ENCODE results near the gene MEAK7. TPM values are rescaled to one million over a fixed set of nuclear protein-coding genes. Genes with fewer than 3 reads are reported as not detected.

The MEAK7 gene
- total RNA-seq, 2 donors from 2014 or later: 13.8 to 23.2 TPM

- no peak for TF ChIP-seq CTCF (IDR thresholded peaks at IDR 0.05)
- peak overlapping the region; percentile 89 for H3K4me3 ChIP-seq
- H3K27ac ChIP-seq: peak overlapping the region; percentile 40 to 79
- peaks cover 16 to 20% of the 10 kb centered on the region in 2 donors for H3K4me1 ChIP-seq (ENCODE audit: control insufficient read depth in 1 of 2, low read depth in 2 of 2)
- DNase-seq (ENCODE audit: low spot score): no peak
- no peaks in the 10 kb centered on the region for H3K27me3 ChIP-seq (replicated peaks; ENCODE audit: insufficient read depth)
- ATAC-seq (ENCODE audit: insufficient number of reproducible peaks, low FRiP score, low read depth): no peak
- no peaks in the 10 kb centered on the region for H3K36me3 ChIP-seq
- H3K9me3 ChIP-seq: no peaks in the 10 kb centered on the region
Measured at GRCh38 chr16:84505249-84506187, 1.1 kb upstream of the MEAK7 start.

GRCh38 chr16:84503751-84504395 is 586 bp downstream of the MEAK7 start:
- H3K27me3 ChIP-seq (replicated peaks; ENCODE audit: insufficient read depth): no peaks in the 10 kb centered on the region
- ATAC-seq (ENCODE audit: insufficient number of reproducible peaks, low FRiP score, low read depth): no peak

GRCh38 chr16:84502581-84502980 is 1.9 kb downstream of the MEAK7 start:
- Histone ChIP-seq H3K9me3 (no peaks in the 10 kb centered on the region), H3K4me3 (no peak overlapping the region), H3K27ac (no peak overlapping the region), H3K27me3 (replicated peaks; ENCODE audit: insufficient read depth) (no peaks in the 10 kb centered on the region), H3K4me1 (ENCODE audit: control insufficient read depth in 1 of 2, low read depth in 2 of 2) (peaks cover 16 to 20% of the 10 kb centered on the region in 2 donors), H3K36me3 (peaks cover 2% of the 10 kb centered on the region)
- TF ChIP-seq CTCF (IDR thresholded peaks at IDR 0.05): no peak
- DNase-seq (ENCODE audit: low spot score) (no peak), ATAC-seq (ENCODE audit: insufficient number of reproducible peaks, low FRiP score, low read depth) (no peak)

More at GRCh38 chr16:84503751-84504395, 586 bp downstream of the MEAK7 start:
- DNase-seq (ENCODE audit: low spot score): no peak
- no peaks in the 10 kb centered on the region for H3K9me3 ChIP-seq
- peaks cover 16 to 20% of the 10 kb centered on the region in 2 donors for H3K4me1 ChIP-seq (ENCODE audit: control insufficient read depth in 1 of 2, low read depth in 2 of 2)
- H3K4me3 ChIP-seq: peak overlapping the region; percentile 89
- H3K36me3 ChIP-seq: peaks cover 2% of the 10 kb centered on the region
- no peak for TF ChIP-seq CTCF (IDR thresholded peaks at IDR 0.05)
- peak overlapping the region; percentile 43 to 66 for H3K27ac ChIP-seq

GRCh38 chr16:84502075-84502474 is 2.4 kb downstream of the MEAK7 start:
- Histone ChIP-seq H3K27ac (no peak overlapping the region), H3K4me1 (ENCODE audit: control insufficient read depth in 1 of 2, low read depth in 2 of 2) (peaks cover 16 to 20% of the 10 kb centered on the region in 2 donors), H3K36me3 (peaks cover 2% of the 10 kb centered on the region), H3K27me3 (replicated peaks; ENCODE audit: insufficient read depth) (no peaks in the 10 kb centered on the region), H3K9me3 (no peaks in the 10 kb centered on the region), H3K4me3 (no peak overlapping the region)
- ATAC-seq (ENCODE audit: insufficient number of reproducible peaks, low FRiP score, low read depth) (no peak), DNase-seq (ENCODE audit: low spot score) (no peak)
- TF ChIP-seq CTCF (IDR thresholded peaks at IDR 0.05): no peak

- no peaks in the 10 kb centered on the region for H3K27me3 ChIP-seq (replicated peaks; ENCODE audit: insufficient read depth)
- H3K27ac ChIP-seq: no peak overlapping the region
- no peak for ATAC-seq (ENCODE audit: insufficient number of reproducible peaks, low FRiP score, low read depth)
- no peak overlapping the region for H3K4me3 ChIP-seq
- H3K36me3 ChIP-seq: peaks cover 4% of the 10 kb centered on the region
- DNase-seq (ENCODE audit: low spot score): no peak
- peaks cover 16 to 20% of the 10 kb centered on the region in 2 donors for H3K4me1 ChIP-seq (ENCODE audit: control insufficient read depth in 1 of 2, low read depth in 2 of 2)
- H3K9me3 ChIP-seq: no peaks in the 10 kb centered on the region
- TF ChIP-seq CTCF (IDR thresholded peaks at IDR 0.05): no peak
Measured at GRCh38 chr16:84501077-84501735, 3.3 kb downstream of the MEAK7 start.
